ENCODE data around the gene ZBTB20.

ZBTB20 gene

DNA sequence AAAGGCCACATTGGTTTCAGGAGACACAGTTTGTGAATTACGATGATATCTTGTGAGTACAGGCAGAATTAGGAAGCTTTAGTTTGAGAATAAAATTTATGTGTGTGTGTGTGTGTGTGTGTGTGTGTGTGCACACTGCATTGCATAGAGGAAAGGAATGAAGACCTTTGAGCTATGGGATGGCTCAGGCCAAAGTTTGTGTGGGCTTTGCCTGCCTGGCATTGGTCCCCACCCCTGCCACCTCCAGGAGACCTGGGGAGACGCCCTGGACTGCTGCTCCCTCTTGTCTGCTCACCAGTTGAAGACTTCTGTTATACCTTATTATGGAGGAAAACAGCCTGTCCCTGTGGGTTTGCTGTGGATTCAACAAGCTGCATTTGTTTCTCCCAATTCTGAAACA lies 816.1 kb downstream of the ZBTB20 start:
- TF ChIP-seq OSR1 (CRISPR knock-in tag; IDR thresholded peaks at IDR 0.05) = no peak
- no peak for TF ChIP-seq ZFP3 (CRISPR knock-in tag; IDR thresholded peaks at IDR 0.05)
- TF ChIP-seq BACH2 (CRISPR knock-in tag; IDR thresholded peaks at IDR 0.05; ENCODE audit: borderline replicate concordance) = no peak
- no peak for TF ChIP-seq SNAI2 (CRISPR knock-in tag; IDR thresholded peaks at IDR 0.05)
- no peak for TF ChIP-seq ZNF70 (CRISPR knock-in tag; IDR thresholded peaks at IDR 0.05)
- TF ChIP-seq, protein P1, sequence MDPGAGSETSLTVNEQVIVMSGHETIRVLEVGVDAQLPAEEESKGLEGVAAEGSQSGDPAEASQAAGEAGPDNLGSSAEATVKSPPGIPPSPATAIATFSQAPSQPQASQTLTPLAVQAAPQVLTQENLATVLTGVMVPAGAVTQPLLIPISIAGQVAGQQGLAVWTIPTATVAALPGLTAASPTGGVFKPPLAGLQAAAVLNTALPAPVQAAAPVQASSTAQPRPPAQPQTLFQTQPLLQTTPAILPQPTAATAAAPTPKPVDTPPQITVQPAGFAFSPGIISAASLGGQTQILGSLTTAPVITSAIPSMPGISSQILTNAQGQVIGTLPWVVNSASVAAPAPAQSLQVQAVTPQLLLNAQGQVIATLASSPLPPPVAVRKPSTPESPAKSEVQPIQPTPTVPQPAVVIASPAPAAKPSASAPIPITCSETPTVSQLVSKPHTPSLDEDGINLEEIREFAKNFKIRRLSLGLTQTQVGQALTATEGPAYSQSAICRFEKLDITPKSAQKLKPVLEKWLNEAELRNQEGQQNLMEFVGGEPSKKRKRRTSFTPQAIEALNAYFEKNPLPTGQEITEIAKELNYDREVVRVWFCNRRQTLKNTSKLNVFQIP (CRISPR knock-in tag; IDR thresholded peaks at IDR 0.05; ENCODE audit: borderline replicate concordance, low read depth) = no peak
- TF ChIP-seq GLIS3 (CRISPR knock-in tag; IDR thresholded peaks at IDR 0.05) = no peak
- no peak for ATAC-seq

DNA sequence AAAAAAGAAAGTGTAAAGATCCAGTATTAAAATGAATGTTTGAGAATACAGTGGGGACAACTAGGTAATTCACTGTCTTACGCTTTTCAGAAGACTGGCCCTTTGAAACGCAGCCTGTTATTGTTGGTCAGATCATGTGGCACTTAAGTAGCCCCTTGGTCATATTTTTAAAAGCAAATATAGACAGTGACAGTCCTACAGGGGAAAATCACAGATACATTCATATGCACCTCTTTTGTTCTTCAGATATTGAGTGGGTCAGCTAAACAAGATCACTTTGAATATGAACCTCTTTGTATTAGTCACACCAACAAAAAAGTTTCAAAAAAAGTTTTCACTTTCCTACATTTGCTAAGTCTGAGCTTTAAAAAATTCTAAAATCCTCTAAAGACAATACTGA lies 817.3 kb downstream of the ZBTB20 start:
- TF ChIP-seq, protein P2, sequence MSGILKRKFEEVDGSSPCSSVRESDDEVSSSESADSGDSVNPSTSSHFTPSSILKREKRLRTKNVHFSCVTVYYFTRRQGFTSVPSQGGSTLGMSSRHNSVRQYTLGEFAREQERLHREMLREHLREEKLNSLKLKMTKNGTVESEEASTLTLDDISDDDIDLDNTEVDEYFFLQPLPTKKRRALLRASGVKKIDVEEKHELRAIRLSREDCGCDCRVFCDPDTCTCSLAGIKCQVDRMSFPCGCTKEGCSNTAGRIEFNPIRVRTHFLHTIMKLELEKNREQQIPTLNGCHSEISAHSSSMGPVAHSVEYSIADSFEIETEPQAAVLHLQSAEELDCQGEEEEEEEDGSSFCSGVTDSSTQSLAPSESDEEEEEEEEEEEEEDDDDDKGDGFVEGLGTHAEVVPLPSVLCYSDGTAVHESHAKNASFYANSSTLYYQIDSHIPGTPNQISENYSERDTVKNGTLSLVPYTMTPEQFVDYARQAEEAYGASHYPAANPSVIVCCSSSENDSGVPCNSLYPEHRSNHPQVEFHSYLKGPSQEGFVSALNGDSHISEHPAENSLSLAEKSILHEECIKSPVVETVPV (CRISPR knock-in tag; IDR thresholded peaks at IDR 0.05) = no peak
- no peak for TF ChIP-seq ARNTL (CRISPR knock-in tag; IDR thresholded peaks at IDR 0.05; ENCODE audit: borderline replicate concordance, low read depth)
- no peak for TF ChIP-seq OSR1 (CRISPR knock-in tag; IDR thresholded peaks at IDR 0.05)
- no peak for TF ChIP-seq GLIS3 (CRISPR knock-in tag; IDR thresholded peaks at IDR 0.05)
- TF ChIP-seq CSDC2 (CRISPR knock-in tag; IDR thresholded peaks at IDR 0.05) = no peak
- no peak for TF ChIP-seq ZFP30 (CRISPR knock-in tag; IDR thresholded peaks at IDR 0.05)
- TF ChIP-seq BACH2 (CRISPR knock-in tag; IDR thresholded peaks at IDR 0.05; ENCODE audit: borderline replicate concordance) = no peak
- TF ChIP-seq TCF4 (CRISPR knock-in tag; IDR thresholded peaks at IDR 0.05; ENCODE audit: borderline replicate concordance) = no peak
- TF ChIP-seq, protein P3, sequence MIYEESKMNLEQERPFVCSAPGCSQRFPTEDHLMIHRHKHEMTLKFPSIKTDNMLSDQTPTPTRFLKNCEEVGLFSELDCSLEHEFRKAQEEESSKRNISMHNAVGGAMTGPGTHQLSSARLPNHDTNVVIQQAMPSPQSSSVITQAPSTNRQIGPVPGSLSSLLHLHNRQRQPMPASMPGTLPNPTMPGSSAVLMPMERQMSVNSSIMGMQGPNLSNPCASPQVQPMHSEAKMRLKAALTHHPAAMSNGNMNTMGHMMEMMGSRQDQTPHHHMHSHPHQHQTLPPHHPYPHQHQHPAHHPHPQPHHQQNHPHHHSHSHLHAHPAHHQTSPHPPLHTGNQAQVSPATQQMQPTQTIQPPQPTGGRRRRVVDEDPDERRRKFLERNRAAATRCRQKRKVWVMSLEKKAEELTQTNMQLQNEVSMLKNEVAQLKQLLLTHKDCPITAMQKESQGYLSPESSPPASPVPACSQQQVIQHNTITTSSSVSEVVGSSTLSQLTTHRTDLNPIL (CRISPR knock-in tag; IDR thresholded peaks at IDR 0.05; ENCODE audit: low read depth) = no peak
- TF ChIP-seq ZNF70 (CRISPR knock-in tag; IDR thresholded peaks at IDR 0.05) = no peak
- no peak for TF ChIP-seq TOX (CRISPR knock-in tag; IDR thresholded peaks at IDR 0.05; ENCODE audit: borderline replicate concordance)
- no peak for TF ChIP-seq SNAI2 (CRISPR knock-in tag; IDR thresholded peaks at IDR 0.05)
- TF ChIP-seq, protein P1 (CRISPR knock-in tag; IDR thresholded peaks at IDR 0.05; ENCODE audit: borderline replicate concordance, low read depth) = no peak
- TF ChIP-seq PPARA (CRISPR knock-in tag; IDR thresholded peaks at IDR 0.05; ENCODE audit: borderline replicate concordance) = no peak
- no peak for TF ChIP-seq ZNF8 (CRISPR knock-in tag; IDR thresholded peaks at IDR 0.05)
- TF ChIP-seq ZFP3 (CRISPR knock-in tag; IDR thresholded peaks at IDR 0.05) = no peak
- TF ChIP-seq, protein P4, sequence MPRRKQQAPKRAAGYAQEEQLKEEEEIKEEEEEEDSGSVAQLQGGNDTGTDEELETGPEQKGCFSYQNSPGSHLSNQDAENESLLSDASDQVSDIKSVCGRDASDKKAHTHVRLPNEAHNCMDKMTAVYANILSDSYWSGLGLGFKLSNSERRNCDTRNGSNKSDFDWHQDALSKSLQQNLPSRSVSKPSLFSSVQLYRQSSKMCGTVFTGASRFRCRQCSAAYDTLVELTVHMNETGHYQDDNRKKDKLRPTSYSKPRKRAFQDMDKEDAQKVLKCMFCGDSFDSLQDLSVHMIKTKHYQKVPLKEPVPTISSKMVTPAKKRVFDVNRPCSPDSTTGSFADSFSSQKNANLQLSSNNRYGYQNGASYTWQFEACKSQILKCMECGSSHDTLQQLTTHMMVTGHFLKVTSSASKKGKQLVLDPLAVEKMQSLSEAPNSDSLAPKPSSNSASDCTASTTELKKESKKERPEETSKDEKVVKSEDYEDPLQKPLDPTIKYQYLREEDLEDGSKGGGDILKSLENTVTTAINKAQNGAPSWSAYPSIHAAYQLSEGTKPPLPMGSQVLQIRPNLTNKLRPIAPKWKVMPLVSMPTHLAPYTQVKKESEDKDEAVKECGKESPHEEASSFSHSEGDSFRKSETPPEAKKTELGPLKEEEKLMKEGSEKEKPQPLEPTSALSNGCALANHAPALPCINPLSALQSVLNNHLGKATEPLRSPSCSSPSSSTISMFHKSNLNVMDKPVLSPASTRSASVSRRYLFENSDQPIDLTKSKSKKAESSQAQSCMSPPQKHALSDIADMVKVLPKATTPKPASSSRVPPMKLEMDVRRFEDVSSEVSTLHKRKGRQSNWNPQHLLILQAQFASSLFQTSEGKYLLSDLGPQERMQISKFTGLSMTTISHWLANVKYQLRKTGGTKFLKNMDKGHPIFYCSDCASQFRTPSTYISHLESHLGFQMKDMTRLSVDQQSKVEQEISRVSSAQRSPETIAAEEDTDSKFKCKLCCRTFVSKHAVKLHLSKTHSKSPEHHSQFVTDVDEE (CRISPR knock-in tag; IDR thresholded peaks at IDR 0.05) = no peak
- TF ChIP-seq ESRRG (CRISPR knock-in tag; IDR thresholded peaks at IDR 0.05) = no peak
- no peak for TF ChIP-seq ZC3H10 (CRISPR knock-in tag; IDR thresholded peaks at IDR 0.05)
- no peak for ATAC-seq

DNA sequence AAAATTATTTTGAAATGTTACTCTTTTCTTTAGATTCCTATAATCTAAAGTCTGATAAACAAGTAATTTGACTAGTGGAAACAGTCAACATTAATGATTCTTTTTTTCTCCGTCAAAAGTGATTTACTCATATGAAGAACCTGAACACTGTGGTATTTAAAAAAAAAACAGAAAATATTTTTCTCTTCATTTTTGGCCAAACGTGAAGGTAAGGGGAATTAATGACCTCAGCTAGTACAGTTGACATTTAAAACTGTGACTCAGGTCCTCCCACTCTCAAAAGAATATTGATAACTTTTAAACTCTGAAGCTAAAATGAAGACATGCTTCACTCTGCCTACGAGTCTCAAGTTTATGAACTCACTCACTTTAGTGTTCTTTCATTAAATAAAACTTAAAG lies 818.7 kb downstream of the ZBTB20 start:
- TF ChIP-seq PPARA (CRISPR knock-in tag; IDR thresholded peaks at IDR 0.05; ENCODE audit: borderline replicate concordance) (no peak), RARB (CRISPR knock-in tag; IDR thresholded peaks at IDR 0.05) (no peak), OSR1 (CRISPR knock-in tag; IDR thresholded peaks at IDR 0.05) (no peak), ESRRG (CRISPR knock-in tag; IDR thresholded peaks at IDR 0.05) (no peak), TCF4 (CRISPR knock-in tag; IDR thresholded peaks at IDR 0.05; ENCODE audit: borderline replicate concordance) (no peak), ZNF70 (CRISPR knock-in tag; IDR thresholded peaks at IDR 0.05) (no peak), ISL1 (CRISPR knock-in tag; IDR thresholded peaks at IDR 0.05) (no peak), ZFP30 (CRISPR knock-in tag; IDR thresholded peaks at IDR 0.05) (no peak)
- TF ChIP-seq, protein P5, sequence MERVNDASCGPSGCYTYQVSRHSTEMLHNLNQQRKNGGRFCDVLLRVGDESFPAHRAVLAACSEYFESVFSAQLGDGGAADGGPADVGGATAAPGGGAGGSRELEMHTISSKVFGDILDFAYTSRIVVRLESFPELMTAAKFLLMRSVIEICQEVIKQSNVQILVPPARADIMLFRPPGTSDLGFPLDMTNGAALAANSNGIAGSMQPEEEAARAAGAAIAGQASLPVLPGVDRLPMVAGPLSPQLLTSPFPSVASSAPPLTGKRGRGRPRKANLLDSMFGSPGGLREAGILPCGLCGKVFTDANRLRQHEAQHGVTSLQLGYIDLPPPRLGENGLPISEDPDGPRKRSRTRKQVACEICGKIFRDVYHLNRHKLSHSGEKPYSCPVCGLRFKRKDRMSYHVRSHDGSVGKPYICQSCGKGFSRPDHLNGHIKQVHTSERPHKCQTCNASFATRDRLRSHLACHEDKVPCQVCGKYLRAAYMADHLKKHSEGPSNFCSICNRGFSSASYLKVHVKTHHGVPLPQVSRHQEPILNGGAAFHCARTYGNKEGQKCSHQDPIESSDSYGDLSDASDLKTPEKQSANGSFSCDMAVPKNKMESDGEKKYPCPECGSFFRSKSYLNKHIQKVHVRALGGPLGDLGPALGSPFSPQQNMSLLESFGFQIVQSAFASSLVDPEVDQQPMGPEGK (CRISPR knock-in tag; IDR thresholded peaks at IDR 0.05; ENCODE audit: borderline replicate concordance) = no peak
- TF ChIP-seq, protein P3 (CRISPR knock-in tag; IDR thresholded peaks at IDR 0.05; ENCODE audit: low read depth) = no peak
- TF ChIP-seq, protein P1 (CRISPR knock-in tag; IDR thresholded peaks at IDR 0.05; ENCODE audit: borderline replicate concordance, low read depth) = no peak
- ATAC-seq = no peak

Data from SK-N-SH treated with all-trans-retinoic acid at 6 μM for 48 hours (cell line).